ENCODE results near the gene FAM107B. TPM values are rescaled to one million over a fixed set of nuclear protein-coding genes. Genes with fewer than 3 reads are reported as not detected.

The FAM107B gene
- total RNA-seq, 1 experiment from 2014 or later, result 24.5 TPM

GRCh38 chr10:14774214-14774580 lies 500 bp downstream of the FAM107B start:
- WGBS (ENCODE audit: extremely low coverage, insufficient read length, low lambda C conversion rate), result no CpG with 5 or more reads among the region's 22 CpGs

More at GRCh38 chr10:14774214-14774580, 500 bp downstream of the FAM107B start:
- no peak for TF ChIP-seq CTCF (conservative IDR thresholded peaks at IDR 0.05)
- Histone ChIP-seq H2AFZ (ENCODE audit: low read length) (no peak overlapping the region), H2BK12ac (ENCODE audit: insufficient read length, low read depth, low read length) (no peak overlapping the region), H2BK20ac (ENCODE audit: low read depth, low read length, poor library complexity, severe bottlenecking) (no peak overlapping the region), H3K9ac (ENCODE audit: extremely low read depth, insufficient read length, low read length) (no peak overlapping the region), H3K14ac (ENCODE audit: insufficient read depth, low read length) (no peak overlapping the region), H3K23ac (ENCODE audit: insufficient read length, low read depth, low read length) (no peak overlapping the region), H4K8ac (replicated peaks; ENCODE audit: insufficient read length, low read depth, low read length) (no peak overlapping the region), H2AK5ac (ENCODE audit: insufficient read length, low read length) (no peak overlapping the region), H3K79me2 (ENCODE audit: insufficient read depth, low read length) (no peaks in the 10 kb centered on the region), H3K18ac (ENCODE audit: insufficient read length, low read depth, low read length) (no peak overlapping the region), H3K4me2 (ENCODE audit: insufficient read depth, insufficient read length, low read length) (no peak overlapping the region), H3K56ac (ENCODE audit: insufficient read length, low read depth, low read length) (no peak overlapping the region), H3K79me1 (ENCODE audit: insufficient read depth, low read depth, low read length, poor library complexity, severe bottlenecking) (no peaks in the 10 kb centered on the region), H3K27ac (ENCODE audit: insufficient read length, low read depth, low read length) (no peak overlapping the region), H3K4ac (ENCODE audit: low read depth, low read length) (no peak overlapping the region), H2BK120ac (ENCODE audit: low read depth, low read length, poor library complexity, severe bottlenecking) (no peak overlapping the region), H4K91ac (ENCODE audit: insufficient read length, low read depth, low read length) (no peak overlapping the region), H4K5ac (ENCODE audit: insufficient read length, low read depth, low read length) (no peak overlapping the region), H2BK5ac (ENCODE audit: insufficient read length, low read length) (no peak overlapping the region), H3K9me3 (ENCODE audit: control insufficient read depth, low read depth, low read length) (no peaks in the 10 kb centered on the region), H2BK15ac (ENCODE audit: low read depth, low read length) (no peak overlapping the region), H3K27me3 (ENCODE audit: insufficient read depth, low read length) (no peaks in the 10 kb centered on the region), H4K20me1 (ENCODE audit: control insufficient read depth, insufficient read depth, insufficient read length) (no peaks in the 10 kb centered on the region), H3K23me2 (ENCODE audit: insufficient read length, low read depth, low read length, poor library complexity, severe bottlenecking) (no peaks in the 10 kb centered on the region), H3K4me1 (ENCODE audit: insufficient read depth, low read length) (no peaks in the 10 kb centered on the region), H3T11ph (ENCODE audit: low read length) (no peak overlapping the region)
- Mint-ChIP-seq H3K4me3 (no peak overlapping the region), H3K36me3 (ENCODE audit: insufficient read depth in 1 of 3, low read depth in 3 of 3) (no peaks in the 10 kb centered on the region; a peak in 1 of 7 replicates), H3K27me3 (ENCODE audit: low read depth) (peaks cover 2% of the 10 kb centered on the region; the same call in 1 of the 2 replicates), H3K27ac (no peak overlapping the region), H3K9me3 (no peaks in the 10 kb centered on the region), H3K4me1 (peaks cover 0 to 3% of the 10 kb centered on the region in 2 experiments; a peak in 1 of 4 replicates)
- DNase-seq, result no peak

Measured in H9 (cell line).